HCT116 (cell line): ENCODE measurements around the gene MRPL34. TPM values are rescaled to one million over a fixed set of nuclear protein-coding genes. Genes with fewer than 3 reads are reported as not detected.
A peak's percentile ranks its signal among the peaks of the same experiment; 100 is the strongest.

Source experiments
- ATAC-seq: fragments of 200-7000 bp; cut with Tn5 transposase; 2 replicates; pipeline ENCODE4 v1.9.1; 2020; ENCODE audit warnings: mild to moderate bottlenecking, moderate library complexity
- BruUV-seq: library from RNA; stranded (reverse); fragments of 400-500 nt; replicated peaks from 2 replicates; lab custom pipeline; 2021; lab: Mats Ljungman, UMichigan
- CTCF ChIA-PET: fragments of 300-600 bp; sonication (Branson Sonifier 250); formaldehyde crosslinking; loops from one replicate; lab custom pipeline; 2021; ENCODE audit warnings: antibody characterized with exemption; lab: Charles Lee
- POLR2A ChIA-PET: fragments of 300-600, 350-600 bp; sonication (Branson Sonifier 250); formaldehyde crosslinking; loops from one replicate; lab custom pipeline; 2021; ENCODE audit warnings: antibody characterized with exemption; lab: Charles Lee
- RAD21 ChIA-PET, 2 experiments: fragments of 300-600 bp; sonication (Branson Sonifier 250); formaldehyde crosslinking; loops; one replicate each; lab custom pipeline; 2023; ENCODE audit warnings: low total read pairs in 2 of 2; ENCODE audit not compliant: uncharacterized antibody in 2 of 2, unreplicated experiment in 2 of 2, low non-redundant PET in 1 of 2; lab: Charles Lee
- DNase-seq: peaks from one replicate; pipeline ENCODE4 v3.0.0-alpha.2; 2010; ENCODE audit warnings: low read depth, low spot score
- H2AFZ ChIP-seq: fragments of 200-600 bp; shearing (Covaris generic), sonication (generic); 2 replicates; pipeline ENCODE4 v1.6.1; 2017; ENCODE audit warnings: low read depth, mixed run types, mixed read lengths, antibody characterized with exemption, low read length; ENCODE audit not compliant: poor library complexity, severe bottlenecking
- H3K27ac ChIP-seq: 2 replicates; pipeline ENCODE4 v1.5.1; 2012; ENCODE audit warnings: low read depth, low read length
- H3K27me3 ChIP-seq: fragments of 200-600 bp; sonication (generic); 2 replicates; pipeline ENCODE4 v1.6.1; 2016; ENCODE audit warnings: mixed run types, low read length, mixed read lengths; ENCODE audit not compliant: insufficient read depth
- H3K36me3 ChIP-seq, 2 experiments: fragments of 200-500 bp in 1 of 2; fragments of 200-600 bp in 1 of 2; sonication (Bioruptor generic) in 1 of 2; sonication (generic) in 1 of 2; 2 replicates each; pipeline versions ENCODE4 v1.5.1 to v1.6.1; 2014 to 2016; ENCODE audit warnings: low read length in 2 of 2, inconsistent platforms in 1 of 2, mixed read lengths in 1 of 2, mixed run types in 1 of 2; ENCODE audit not compliant: insufficient read depth in 2 of 2, control insufficient read depth in 1 of 2
- H3K4me1 ChIP-seq, 2 experiments: fragments of 200-600 bp in 1 of 2; sonication (generic) in 1 of 2; 2 replicates each; pipeline versions ENCODE4 v1.5.1 to v1.6.1; 2012 to 2017; ENCODE audit warnings: low read length in 2 of 2, inconsistent platforms in 1 of 2, mild to moderate bottlenecking in 1 of 2, mixed read lengths in 1 of 2, mixed run types in 1 of 2, moderate library complexity in 1 of 2; ENCODE audit not compliant: insufficient read depth in 2 of 2, control insufficient read depth in 1 of 2
- H3K4me2 ChIP-seq: fragments of 200-600 bp; sonication (generic); 2 replicates; pipeline ENCODE4 v1.6.1; 2017; ENCODE audit warnings: mixed run types, low read length, mixed read lengths
- H3K4me3 ChIP-seq, 2 experiments: fragments of 200-600 bp in 1 of 2; sonication (generic) in 1 of 2; replicated peaks in 1 of 2; 2 replicates each; pipeline ENCODE4 v1.5.1; 2011 to 2016; ENCODE audit warnings: low read length in 2 of 2, control low read depth in 1 of 2, low read depth in 1 of 2, mild to moderate bottlenecking in 1 of 2, mixed read lengths in 1 of 2, mixed run types in 1 of 2
- H3K79me2 ChIP-seq: fragments of 200-600 bp; sonication (generic); 2 replicates; pipeline ENCODE4 v1.6.1; 2017; ENCODE audit warnings: mild to moderate bottlenecking, mixed run types, low read length, moderate library complexity, mixed read lengths; ENCODE audit not compliant: insufficient read depth
- H3K9ac ChIP-seq: fragments of 200-600 bp; sonication (generic); 2 replicates; pipeline ENCODE4 v1.6.1; 2016; ENCODE audit warnings: low read length, mixed read lengths
- H3K9me2 ChIP-seq: fragments of 200-600 bp; sonication (generic), shearing (Covaris generic); 2 replicates; pipeline ENCODE4 v1.6.1; 2017; ENCODE audit warnings: mixed run types, mild to moderate bottlenecking, moderate library complexity; ENCODE audit not compliant: insufficient read depth
- H3K9me3 ChIP-seq, 2 experiments: fragments of 200-500 bp in 1 of 2; fragments of 200-600 bp in 1 of 2; sonication (Bioruptor generic) in 1 of 2; sonication (generic) in 1 of 2; 2 replicates each; pipeline ENCODE4 v1.6.1; 2014 to 2017; ENCODE audit warnings: low read length in 2 of 2, mixed read lengths in 2 of 2, inconsistent platforms in 1 of 2, low read depth in 1 of 2, mild to moderate bottlenecking in 1 of 2, mixed run types in 1 of 2, moderate library complexity in 1 of 2; ENCODE audit not compliant: control insufficient read depth in 1 of 2, insufficient read depth in 1 of 2
- H4K20me1 ChIP-seq: fragments of 200-600 bp; sonication (generic), shearing (Covaris generic); 2 replicates; pipeline ENCODE4 v1.6.1; 2017; ENCODE audit warnings: mixed run types, mild to moderate bottlenecking, moderate library complexity; ENCODE audit not compliant: insufficient read depth
- CBX3 ChIP-seq: IDR thresholded peaks from 2 replicates; pipeline ENCODE4 v1.6.1; 2012; ENCODE audit warnings: low read depth
- CEBPB ChIP-seq: IDR thresholded peaks from 2 replicates; pipeline ENCODE4 v1.6.1; 2012; ENCODE audit warnings: low read depth
- ELF1 ChIP-seq: IDR thresholded peaks from 2 replicates; pipeline ENCODE4 v1.6.1; 2012; ENCODE audit warnings: low read depth, borderline replicate concordance
- EZH2 ChIP-seq: fragments of 200-600 bp; sonication (generic); IDR thresholded peaks from 2 replicates; pipeline ENCODE4 v1.6.1; 2017; ENCODE audit warnings: antibody characterized with exemption, mixed run types
- EZH2phosphoT487 ChIP-seq: fragments of 200-600 bp; IDR thresholded peaks from 2 replicates; pipeline ENCODE4 v1.6.1; 2018; ENCODE audit warnings: antibody characterized with exemption, borderline replicate concordance
- JUND ChIP-seq: IDR thresholded peaks from 2 replicates; pipeline ENCODE4 v1.6.1; 2012
- POLR2A ChIP-seq: IDR thresholded peaks from 2 replicates; pipeline ENCODE4 v1.7.0; 2011; ENCODE audit warnings: borderline replicate concordance; ENCODE audit not compliant: insufficient read depth, insufficient read length; ENCODE audit errors: extremely low read depth
- POLR2AphosphoS5 ChIP-seq: IDR thresholded peaks from 2 replicates; pipeline ENCODE4 v1.6.1; 2011; ENCODE audit warnings: mild to moderate bottlenecking, low read depth, low read length, moderate library complexity
- RAD21 ChIP-seq: IDR thresholded peaks from 2 replicates; pipeline ENCODE4 v1.6.1; 2012; ENCODE audit warnings: low read depth, mild to moderate bottlenecking
- SIN3A ChIP-seq: IDR thresholded peaks from 2 replicates; pipeline ENCODE4 v1.6.1; 2012; ENCODE audit warnings: low read depth
- SRF ChIP-seq: IDR thresholded peaks from 2 replicates; pipeline ENCODE4 v1.6.1; 2012; ENCODE audit warnings: low read depth
- TCF7L2 ChIP-seq: IDR thresholded peaks from 2 replicates; pipeline ENCODE4 v1.7.0; 2011; ENCODE audit warnings: borderline replicate concordance, inconsistent platforms; ENCODE audit not compliant: insufficient read depth, insufficient read length; ENCODE audit errors: extremely low read depth
- ZFX ChIP-seq: fragments of 450-650 bp; IDR thresholded peaks from 2 replicates; pipeline ENCODE4 v1.6.1; 2017
- ZNF274 ChIP-seq: fragments of 200-500 bp; sonication (Bioruptor generic); IDR thresholded peaks from 2 replicates; pipeline ENCODE4 v1.6.1; 2014; ENCODE audit warnings: mild to moderate bottlenecking, low read depth, low read length, inconsistent platforms
- intact Hi-C: fragments of 100-400 bp; cut with micrococcal nuclease; formaldehyde crosslinking; loops from 2 replicates; pipeline ENCODE4 v1.10.0; 2022
- total RNA-seq: library from RNA; stranded (reverse); gene quantifications from one replicate; pipeline ENCODE4 v1.2.1, GENCODE V29; 2021; ENCODE audit not compliant: unreplicated experiment
- TF ChIP-seq, protein P1 (sequence below): IDR thresholded peaks from 2 replicates; pipeline ENCODE4 v1.6.1; 2012
- TF ChIP-seq, protein P2 (sequence below): IDR thresholded peaks from 2 replicates; pipeline ENCODE4 v1.6.1; 2012
- TF ChIP-seq, protein P3 (sequence below), 3 experiments: fragments of 200-600 bp in 1 of 3; sonication (generic) in 1 of 3; IDR thresholded peaks in 2 of 3; conservative IDR thresholded peaks in 1 of 3; 2 replicates each; pipeline ENCODE4 v1.5.1; 2012 to 2017; ENCODE audit warnings: low read depth in 2 of 3, low read length in 2 of 3, antibody characterized with exemption in 1 of 3, borderline replicate concordance in 1 of 3, control low read depth in 1 of 3, mild to moderate bottlenecking in 1 of 3, mixed read lengths in 1 of 3, mixed run types in 1 of 3, moderate library complexity in 1 of 3; ENCODE audit not compliant: insufficient read depth in 1 of 3
- TF ChIP-seq, protein P4 (sequence below): IDR thresholded peaks from 2 replicates; pipeline ENCODE4 v1.6.1; 2012; ENCODE audit warnings: low read depth
- TF ChIP-seq, protein P5 (sequence below): IDR thresholded peaks from 2 replicates; pipeline ENCODE4 v1.6.1; 2011; ENCODE audit warnings: mild to moderate bottlenecking, low read length, moderate library complexity; ENCODE audit not compliant: insufficient replicate concordance; ENCODE audit errors: extremely low read depth

Gene MRPL34
- total RNA-seq, 1 experiment from 2014 or later: 114 TPM

DNA sequence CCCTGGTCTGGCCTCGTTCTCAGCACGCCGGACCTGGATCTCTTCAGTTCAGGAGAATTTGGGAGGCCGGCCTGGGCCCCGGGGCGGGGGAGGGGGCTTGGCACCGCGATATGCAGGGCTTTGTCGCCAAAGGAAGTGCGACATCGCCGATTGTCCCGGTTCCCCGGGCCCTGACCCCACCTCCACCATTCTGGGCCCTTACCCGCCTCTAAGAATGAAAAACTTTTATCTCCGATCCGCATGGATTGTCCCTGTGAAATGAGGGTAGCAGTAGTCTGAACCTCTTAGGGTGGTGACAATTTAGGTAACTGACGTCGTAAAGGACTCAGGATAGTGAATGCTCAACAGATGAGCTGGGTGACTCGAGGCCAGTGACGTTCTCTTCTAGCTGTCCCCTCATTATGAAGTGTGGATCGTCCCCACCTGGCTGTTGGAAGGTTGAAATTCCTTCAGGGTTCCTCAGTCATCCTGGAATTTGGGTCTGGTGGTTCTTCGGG lies 4.3 kb downstream of the MRPL34 start:
- intact Hi-C loops: loop anchor here (2.0 kb wide), 1 partner anchor 17 kb away; no protein-coding TSS in a partner anchor
- POLR2A ChIA-PET: interaction anchor here (1.4 to 3.2 kb wide), 2 partner anchors 17 to 24 kb away, joined by 9 to 39 read pairs; partner anchors contain the start of gene ANO8
- no peak for DNase-seq
- no peaks in the 10 kb centered on the region for H3K27me3 ChIP-seq
- peak overlapping the region; percentile 99 for H3K4me2 ChIP-seq
- H3K9ac ChIP-seq: peak overlapping the region; percentile 81
- H3K9me2 ChIP-seq: no peaks in the 10 kb centered on the region
- CTCF ChIA-PET: interaction anchor here (1.8 kb wide), 1 partner anchor 13 kb away, joined by 5 read pairs; no protein-coding TSS in a partner anchor
- no peaks in the 10 kb centered on the region for H3K9me3 ChIP-seq
- H3K79me2 ChIP-seq: peaks cover 59% of the 10 kb centered on the region
- peak overlapping the region; percentile 79 for H3K27ac ChIP-seq
- no peak for ATAC-seq
- no peaks in the 10 kb centered on the region for H4K20me1 ChIP-seq
- RAD21 ChIA-PET: no interaction called here
- TF ChIP-seq TCF7L2: no peak
- no peak; the same call in 1 of the 2 replicates for TF ChIP-seq ELF1
- TF ChIP-seq POLR2A: no peak
- no peak for TF ChIP-seq RAD21
- TF ChIP-seq, protein P1, sequence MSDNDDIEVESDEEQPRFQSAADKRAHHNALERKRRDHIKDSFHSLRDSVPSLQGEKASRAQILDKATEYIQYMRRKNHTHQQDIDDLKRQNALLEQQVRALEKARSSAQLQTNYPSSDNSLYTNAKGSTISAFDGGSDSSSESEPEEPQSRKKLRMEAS: no peak; the same call in 1 of the 2 replicates
- no peak for TF ChIP-seq CEBPB
- TF ChIP-seq, protein P2, sequence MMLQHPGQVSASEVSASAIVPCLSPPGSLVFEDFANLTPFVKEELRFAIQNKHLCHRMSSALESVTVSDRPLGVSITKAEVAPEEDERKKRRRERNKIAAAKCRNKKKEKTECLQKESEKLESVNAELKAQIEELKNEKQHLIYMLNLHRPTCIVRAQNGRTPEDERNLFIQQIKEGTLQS: no peak
- no peak for TF ChIP-seq POLR2AphosphoS5
- no peak for TF ChIP-seq JUND
- no peak for TF ChIP-seq CBX3
- TF ChIP-seq, protein P3, sequence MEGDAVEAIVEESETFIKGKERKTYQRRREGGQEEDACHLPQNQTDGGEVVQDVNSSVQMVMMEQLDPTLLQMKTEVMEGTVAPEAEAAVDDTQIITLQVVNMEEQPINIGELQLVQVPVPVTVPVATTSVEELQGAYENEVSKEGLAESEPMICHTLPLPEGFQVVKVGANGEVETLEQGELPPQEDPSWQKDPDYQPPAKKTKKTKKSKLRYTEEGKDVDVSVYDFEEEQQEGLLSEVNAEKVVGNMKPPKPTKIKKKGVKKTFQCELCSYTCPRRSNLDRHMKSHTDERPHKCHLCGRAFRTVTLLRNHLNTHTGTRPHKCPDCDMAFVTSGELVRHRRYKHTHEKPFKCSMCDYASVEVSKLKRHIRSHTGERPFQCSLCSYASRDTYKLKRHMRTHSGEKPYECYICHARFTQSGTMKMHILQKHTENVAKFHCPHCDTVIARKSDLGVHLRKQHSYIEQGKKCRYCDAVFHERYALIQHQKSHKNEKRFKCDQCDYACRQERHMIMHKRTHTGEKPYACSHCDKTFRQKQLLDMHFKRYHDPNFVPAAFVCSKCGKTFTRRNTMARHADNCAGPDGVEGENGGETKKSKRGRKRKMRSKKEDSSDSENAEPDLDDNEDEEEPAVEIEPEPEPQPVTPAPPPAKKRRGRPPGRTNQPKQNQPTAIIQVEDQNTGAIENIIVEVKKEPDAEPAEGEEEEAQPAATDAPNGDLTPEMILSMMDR (IDR thresholded peaks at IDR 0.05 in 2 of 3, conservative IDR thresholded peaks at IDR 0.05 in 1 of 3; ENCODE audit: borderline replicate concordance in 1 of 3, insufficient read depth in 1 of 3, low read depth in 2 of 3, low read length in 2 of 3): no peak
- TF ChIP-seq ZNF274: no peak
- no peak for TF ChIP-seq SIN3A
- TF ChIP-seq, protein P4, sequence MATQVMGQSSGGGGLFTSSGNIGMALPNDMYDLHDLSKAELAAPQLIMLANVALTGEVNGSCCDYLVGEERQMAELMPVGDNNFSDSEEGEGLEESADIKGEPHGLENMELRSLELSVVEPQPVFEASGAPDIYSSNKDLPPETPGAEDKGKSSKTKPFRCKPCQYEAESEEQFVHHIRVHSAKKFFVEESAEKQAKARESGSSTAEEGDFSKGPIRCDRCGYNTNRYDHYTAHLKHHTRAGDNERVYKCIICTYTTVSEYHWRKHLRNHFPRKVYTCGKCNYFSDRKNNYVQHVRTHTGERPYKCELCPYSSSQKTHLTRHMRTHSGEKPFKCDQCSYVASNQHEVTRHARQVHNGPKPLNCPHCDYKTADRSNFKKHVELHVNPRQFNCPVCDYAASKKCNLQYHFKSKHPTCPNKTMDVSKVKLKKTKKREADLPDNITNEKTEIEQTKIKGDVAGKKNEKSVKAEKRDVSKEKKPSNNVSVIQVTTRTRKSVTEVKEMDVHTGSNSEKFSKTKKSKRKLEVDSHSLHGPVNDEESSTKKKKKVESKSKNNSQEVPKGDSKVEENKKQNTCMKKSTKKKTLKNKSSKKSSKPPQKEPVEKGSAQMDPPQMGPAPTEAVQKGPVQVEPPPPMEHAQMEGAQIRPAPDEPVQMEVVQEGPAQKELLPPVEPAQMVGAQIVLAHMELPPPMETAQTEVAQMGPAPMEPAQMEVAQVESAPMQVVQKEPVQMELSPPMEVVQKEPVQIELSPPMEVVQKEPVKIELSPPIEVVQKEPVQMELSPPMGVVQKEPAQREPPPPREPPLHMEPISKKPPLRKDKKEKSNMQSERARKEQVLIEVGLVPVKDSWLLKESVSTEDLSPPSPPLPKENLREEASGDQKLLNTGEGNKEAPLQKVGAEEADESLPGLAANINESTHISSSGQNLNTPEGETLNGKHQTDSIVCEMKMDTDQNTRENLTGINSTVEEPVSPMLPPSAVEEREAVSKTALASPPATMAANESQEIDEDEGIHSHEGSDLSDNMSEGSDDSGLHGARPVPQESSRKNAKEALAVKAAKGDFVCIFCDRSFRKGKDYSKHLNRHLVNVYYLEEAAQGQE: no peak
- TF ChIP-seq EZH2: no peak
- TF ChIP-seq EZH2phosphoT487: no peak
- TF ChIP-seq SRF: no peak
- no peak for TF ChIP-seq ZFX
- TF ChIP-seq, protein P5, sequence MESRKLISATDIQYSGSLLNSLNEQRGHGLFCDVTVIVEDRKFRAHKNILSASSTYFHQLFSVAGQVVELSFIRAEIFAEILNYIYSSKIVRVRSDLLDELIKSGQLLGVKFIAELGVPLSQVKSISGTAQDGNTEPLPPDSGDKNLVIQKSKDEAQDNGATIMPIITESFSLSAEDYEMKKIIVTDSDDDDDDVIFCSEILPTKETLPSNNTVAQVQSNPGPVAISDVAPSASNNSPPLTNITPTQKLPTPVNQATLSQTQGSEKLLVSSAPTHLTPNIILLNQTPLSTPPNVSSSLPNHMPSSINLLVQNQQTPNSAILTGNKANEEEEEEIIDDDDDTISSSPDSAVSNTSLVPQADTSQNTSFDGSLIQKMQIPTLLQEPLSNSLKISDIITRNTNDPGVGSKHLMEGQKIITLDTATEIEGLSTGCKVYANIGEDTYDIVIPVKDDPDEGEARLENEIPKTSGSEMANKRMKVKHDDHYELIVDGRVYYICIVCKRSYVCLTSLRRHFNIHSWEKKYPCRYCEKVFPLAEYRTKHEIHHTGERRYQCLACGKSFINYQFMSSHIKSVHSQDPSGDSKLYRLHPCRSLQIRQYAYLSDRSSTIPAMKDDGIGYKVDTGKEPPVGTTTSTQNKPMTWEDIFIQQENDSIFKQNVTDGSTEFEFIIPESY: no peak
- TF ChIP-seq, all 23 proteins: peak for 0
- peaks cover 4 to 12% of the 10 kb centered on the region in 2 experiments for H3K36me3 ChIP-seq
- peak overlapping the region; percentile 80 to 98 for H3K4me3 ChIP-seq
- H2AFZ ChIP-seq: no peak overlapping the region
- no TSS peak for BruUV-seq
- H3K4me1 ChIP-seq: peaks cover 41 to 58% of the 10 kb centered on the region in 2 experiments
